Neural cell (in vitro differentiated cells): ENCODE results near the gene GPR27. TPM values are rescaled to one million over a fixed set of nuclear protein-coding genes. Genes with fewer than 3 reads are reported as not detected.

Source experiments
- H2AFZ ChIP-seq: fragments of 200-600, 300-800 bp; sonication (generic), shearing (Covaris generic); 2 replicates; pipeline ENCODE4 v1.6.0; 2014; ENCODE audit warnings: low read depth, mild to moderate bottlenecking, antibody characterized with exemption, low read length, moderate library complexity
- H3F3A ChIP-seq: fragments of 200-600 bp; shearing (Covaris generic); 2 replicates; pipeline ENCODE4 v1.6.1; 2016; ENCODE audit warnings: mild to moderate bottlenecking, moderate library complexity, mixed read lengths, antibody characterized with exemption, low read length; ENCODE audit not compliant: insufficient read depth, poor library complexity, severe bottlenecking
- H3K27ac ChIP-seq: fragments of 200-600, 300-800 bp; sonication (generic), shearing (Covaris generic); 2 replicates; pipeline ENCODE4 v1.5.1; 2014; ENCODE audit warnings: mild to moderate bottlenecking, low read length, moderate library complexity
- H3K27me3 ChIP-seq: fragments of 300-800, 200-600 bp; sonication (generic), shearing (Covaris generic); 2 replicates; pipeline ENCODE4 v1.6.0; 2014; ENCODE audit warnings: mild to moderate bottlenecking, low read depth, low read length, moderate library complexity; ENCODE audit not compliant: insufficient read depth
- H3K36me3 ChIP-seq: fragments of 300-800, 200-600 bp; sonication (generic), shearing (Covaris generic); 2 replicates; pipeline ENCODE4 v1.5.1; 2014; ENCODE audit warnings: mild to moderate bottlenecking, antibody characterized with exemption, low read length, moderate library complexity; ENCODE audit not compliant: insufficient read depth
- H3K4me2 ChIP-seq: fragments of 300-800, 200-600 bp; sonication (generic), shearing (Covaris generic); 2 replicates; pipeline ENCODE4 v1.6.0; 2014; ENCODE audit warnings: mild to moderate bottlenecking, low read length
- H3K4me3 ChIP-seq: fragments of 300-800, 200-600 bp; sonication (generic), shearing (Covaris generic); 2 replicates; pipeline ENCODE4 v1.5.1; 2014; ENCODE audit warnings: mild to moderate bottlenecking, low read length, moderate library complexity
- H3K79me2 ChIP-seq: fragments of 200-600 bp; shearing (Covaris generic); replicated peaks from 2 replicates; pipeline ENCODE4 v1.6.0; 2014; ENCODE audit warnings: mild to moderate bottlenecking, low read length, moderate library complexity; ENCODE audit not compliant: insufficient read depth
- H3K9ac ChIP-seq: fragments of 300-800, 200-600 bp; sonication (generic), shearing (Covaris generic); 2 replicates; pipeline ENCODE4 v1.6.1; 2016; ENCODE audit warnings: mild to moderate bottlenecking, low read length, mixed read lengths
- H3K9me2 ChIP-seq: fragments of 200-600 bp; shearing (Covaris generic); 2 replicates; pipeline ENCODE4 v1.6.1; 2016; ENCODE audit warnings: mild to moderate bottlenecking, low read length, mixed read lengths; ENCODE audit not compliant: insufficient read depth
- H3K9me3 ChIP-seq: fragments of 200-600, 300-800 bp; sonication (generic), shearing (Covaris generic); 2 replicates; pipeline ENCODE4 v1.6.1; 2016; ENCODE audit warnings: mild to moderate bottlenecking, mixed run types, low read length, moderate library complexity, mixed read lengths
- H4K20me1 ChIP-seq: fragments of 200-600 bp; shearing (Covaris generic); 2 replicates; pipeline ENCODE4 v1.6.1; 2016; ENCODE audit warnings: mild to moderate bottlenecking, mixed run types; ENCODE audit not compliant: insufficient read depth
- CTCF ChIP-seq: fragments of 450-650 bp; IDR thresholded peaks from 2 replicates; pipeline ENCODE4 v1.5.1; 2014; ENCODE audit warnings: antibody characterized with exemption, mild to moderate bottlenecking, moderate library complexity; ENCODE audit not compliant: poor library complexity, severe bottlenecking
- EP300 ChIP-seq: fragments of 450-650 bp; conservative IDR thresholded peaks from 2 replicates; pipeline ENCODE4 v1.6.1; 2014; ENCODE audit warnings: antibody characterized with exemption, mild to moderate bottlenecking, moderate library complexity; ENCODE audit not compliant: poor library complexity, severe bottlenecking
- EZH2 ChIP-seq: fragments of 200-600, 300-800 bp; shearing (Covaris generic), sonication (generic); IDR thresholded peaks from 2 replicates; pipeline ENCODE4 v1.6.1; 2014; ENCODE audit warnings: antibody characterized with exemption, low read length, borderline replicate concordance, mild to moderate bottlenecking; ENCODE audit not compliant: insufficient read depth, poor library complexity, severe bottlenecking
- MXI1 ChIP-seq: fragments of 450-650 bp; conservative IDR thresholded peaks from 2 replicates; pipeline ENCODE4 v1.6.1; 2014; ENCODE audit warnings: antibody characterized with exemption, mild to moderate bottlenecking; ENCODE audit not compliant: poor library complexity, severe bottlenecking
- POLR2AphosphoS5 ChIP-seq: IDR thresholded peaks from 2 replicates; pipeline ENCODE4 v1.6.1; 2012
- RAD21 ChIP-seq: fragments of 450-650 bp; conservative IDR thresholded peaks from 2 replicates; pipeline ENCODE4 v1.6.1; 2014; ENCODE audit warnings: antibody characterized with exemption, mild to moderate bottlenecking, moderate library complexity
- REST ChIP-seq: IDR thresholded peaks from 2 replicates; pipeline ENCODE4 v1.6.1; 2012; ENCODE audit warnings: borderline replicate concordance
- SMC3 ChIP-seq: fragments of 450-650 bp; conservative IDR thresholded peaks from 2 replicates; pipeline ENCODE4 v1.6.1; 2014; ENCODE audit warnings: antibody characterized with exemption, mild to moderate bottlenecking, moderate library complexity; ENCODE audit not compliant: poor library complexity
- TAF1 ChIP-seq: IDR thresholded peaks from 2 replicates; pipeline ENCODE4 v1.6.1; 2012; ENCODE audit warnings: low read depth
- polyA plus RNA-seq: library from polyadenylated mRNA; depleted of rRNA; stranded (reverse); fragments of >200 nt; gene quantifications from 2 replicates; pipeline ENCODE4 v1.2.3, GENCODE V29; 2014

Gene GPR27
- polyA plus RNA-seq, 1 donor from 2014 or later, result 69.4 TPM

GRCh38 chr3:71791634-71792033 is 38.0 kb downstream of the GPR27 start:
- no peaks in the 10 kb centered on the region for H3F3A ChIP-seq
- no peak overlapping the region for H3K4me2 ChIP-seq
- H3K79me2 ChIP-seq, result no peaks in the 10 kb centered on the region
- no peak overlapping the region for H2AFZ ChIP-seq
- no peak overlapping the region for H3K9ac ChIP-seq
- H3K4me3 ChIP-seq, result no peak overlapping the region
- no peaks in the 10 kb centered on the region for H3K9me3 ChIP-seq
- H4K20me1 ChIP-seq, result no peaks in the 10 kb centered on the region
- H3K9me2 ChIP-seq, result no peaks in the 10 kb centered on the region
- peaks cover 1% of the 10 kb centered on the region for H3K27me3 ChIP-seq
- no peak overlapping the region for H3K27ac ChIP-seq
- H3K36me3 ChIP-seq, result no peaks in the 10 kb centered on the region
- no peak for TF ChIP-seq SMC3
- no peak for TF ChIP-seq MXI1
- no peak for TF ChIP-seq RAD21
- no peak for TF ChIP-seq CTCF
- no peak for TF ChIP-seq TAF1
- TF ChIP-seq EP300, result no peak
- TF ChIP-seq EZH2, result no peak
- TF ChIP-seq REST, result no peak
- TF ChIP-seq POLR2AphosphoS5, result no peak

- TF ChIP-seq EP300, result no peak
- no peak for TF ChIP-seq RAD21
- no peak for TF ChIP-seq CTCF
- no peak for TF ChIP-seq TAF1
- TF ChIP-seq EZH2, result no peak
- TF ChIP-seq SMC3, result no peak
- TF ChIP-seq POLR2AphosphoS5, result no peak
- TF ChIP-seq MXI1, result no peak
- TF ChIP-seq REST, result no peak
- no peaks in the 10 kb centered on the region for H3K79me2 ChIP-seq
- no peak overlapping the region for H2AFZ ChIP-seq
Observed at GRCh38 chr3:71796290-71796689, 42.6 kb downstream of the GPR27 start.

More at GRCh38 chr3:71796290-71796689, 42.6 kb downstream of the GPR27 start:
- H3K27ac ChIP-seq, result no peak overlapping the region
- H3F3A ChIP-seq, result no peaks in the 10 kb centered on the region
- no peaks in the 10 kb centered on the region for H3K9me3 ChIP-seq
- H4K20me1 ChIP-seq, result no peaks in the 10 kb centered on the region
- no peaks in the 10 kb centered on the region for H3K9me2 ChIP-seq
- H3K27me3 ChIP-seq, result no peaks in the 10 kb centered on the region
- H3K4me3 ChIP-seq, result no peak overlapping the region
- no peaks in the 10 kb centered on the region for H3K36me3 ChIP-seq
- H3K4me2 ChIP-seq, result no peak overlapping the region
- no peak overlapping the region for H3K9ac ChIP-seq
